Endothelial cell of umbilical vein (primary cell): ENCODE measurements around the gene CNKSR3. TPM values are rescaled to one million over a fixed set of nuclear protein-coding genes. Genes with fewer than 3 reads are reported as not detected.

Experiments used
- BruUV-seq: library from RNA; stranded (reverse); fragments of 400-500 nt; replicated peaks from 2 replicates; lab custom pipeline; 2021; lab: Mats Ljungman, UMichigan
- CTCF ChIA-PET: fragments of 300-600, 350-600 bp; sonication (Branson Sonifier 250); formaldehyde crosslinking; loops from one replicate; lab custom pipeline; 2021; ENCODE audit warnings: antibody characterized with exemption, inconsistent platforms; lab: Charles Lee
- POLR2A ChIA-PET: fragments of 300-600, 350-600 bp; sonication (Branson Sonifier 250); formaldehyde crosslinking; loops from one replicate; lab custom pipeline; 2021; ENCODE audit warnings: antibody characterized with exemption, inconsistent platforms; lab: Charles Lee
- DNase-seq: peaks from one replicate; pipeline ENCODE4 v3.0.0-alpha.2; 2011; ENCODE audit warnings: low read depth, low spot score
- FAIRE-seq: peaks from 2 replicates; lab custom pipeline; 2011; peaks lifted over from hg19 to GRCh38; lab: Jason Lieb, UNC
- H2AFZ ChIP-seq: 2 replicates; pipeline ENCODE4 v1.6.0; 2012; ENCODE audit warnings: low read depth, low read length, control low read depth, inconsistent platforms
- H3K27ac ChIP-seq: 2 replicates; pipeline ENCODE4 v1.5.1; 2011; ENCODE audit warnings: low read depth, mild to moderate bottlenecking, control low read depth, low read length, moderate library complexity; ENCODE audit not compliant: insufficient read depth
- H3K27me3 ChIP-seq, 2 experiments: 2 replicates each; pipeline versions ENCODE4 v1.6.0 to v1.6.1; 2011; ENCODE audit warnings: low read length in 2 of 2, mixed read lengths in 1 of 2; ENCODE audit not compliant: control insufficient read depth in 2 of 2, insufficient read depth in 2 of 2
- H3K36me3 ChIP-seq, 2 experiments: 2 replicates in 1 of 2; 3 replicates in 1 of 2; pipeline ENCODE4 v1.5.1; 2011; ENCODE audit warnings: low read length in 2 of 2, mild to moderate bottlenecking in 1 of 2, moderate library complexity in 1 of 2; ENCODE audit not compliant: control insufficient read depth in 2 of 2, insufficient read depth in 2 of 2; ENCODE audit errors: extremely low read depth in 1 of 2
- H3K4me1 ChIP-seq: 3 replicates; pipeline ENCODE4 v1.5.1; 2011; ENCODE audit warnings: mild to moderate bottlenecking, low read length; ENCODE audit not compliant: control insufficient read depth, insufficient read depth; ENCODE audit errors: extremely low read depth
- H3K4me2 ChIP-seq: 2 replicates; pipeline ENCODE4 v1.6.1; 2011; ENCODE audit warnings: low read length, control low read depth, mixed read lengths; ENCODE audit not compliant: insufficient read depth
- H3K4me3 ChIP-seq, 3 experiments: fragments of 200-600 bp in 1 of 3; sonication (generic), shearing (Covaris generic) in 1 of 3; replicated peaks in 1 of 3; 2 replicates each; pipeline ENCODE4 v1.5.1; 2011 to 2016; ENCODE audit warnings: control low read depth in 3 of 3, low read length in 3 of 3, mild to moderate bottlenecking in 2 of 3, inconsistent platforms in 1 of 3, low read depth in 1 of 3, moderate library complexity in 1 of 3; ENCODE audit not compliant: insufficient read depth in 1 of 3
- H3K79me2 ChIP-seq: 2 replicates; pipeline ENCODE4 v1.6.0; 2012; ENCODE audit warnings: low read length, inconsistent platforms; ENCODE audit not compliant: control insufficient read depth, insufficient read depth
- H3K9ac ChIP-seq: replicated peaks from 2 replicates; pipeline ENCODE3; 2011; ENCODE audit warnings: low read length, control low read depth; ENCODE audit not compliant: insufficient read depth; ENCODE audit errors: extremely low read depth
- H3K9me1 ChIP-seq: replicated peaks from 3 replicates; pipeline ENCODE4 v1.6.0; 2011; ENCODE audit warnings: mild to moderate bottlenecking, low read length; ENCODE audit not compliant: control insufficient read depth, insufficient read depth; ENCODE audit errors: extremely low read depth
- H3K9me3 ChIP-seq: replicated peaks from 2 replicates; pipeline ENCODE4 v1.5.1; 2012; ENCODE audit warnings: low read length, inconsistent platforms; ENCODE audit not compliant: control insufficient read depth, insufficient read depth
- H4K20me1 ChIP-seq: replicated peaks from 2 replicates; pipeline ENCODE3; 2011; ENCODE audit warnings: mild to moderate bottlenecking, low read length; ENCODE audit not compliant: control insufficient read depth, insufficient read depth; ENCODE audit errors: extremely low read depth
- EZH2 ChIP-seq: IDR thresholded peaks from 2 replicates; pipeline ENCODE4 v1.6.1; 2012; ENCODE audit warnings: borderline replicate concordance, low read depth, mild to moderate bottlenecking, moderate library complexity, low read length, inconsistent platforms; ENCODE audit not compliant: severe bottlenecking
- FOS ChIP-seq: IDR thresholded peaks from 2 replicates; pipeline ENCODE4 v1.6.1; 2011; ENCODE audit warnings: mild to moderate bottlenecking, low read length, moderate library complexity, borderline replicate concordance; ENCODE audit not compliant: insufficient read depth
- GATA2 ChIP-seq: IDR thresholded peaks from 2 replicates; pipeline ENCODE4 v1.7.0; 2011; ENCODE audit warnings: low read depth, mild to moderate bottlenecking, moderate library complexity, mixed read lengths, low read length; ENCODE audit not compliant: insufficient read length, insufficient read depth
- JUN ChIP-seq: IDR thresholded peaks from 2 replicates; pipeline ENCODE4 v1.6.1; 2011; ENCODE audit warnings: borderline replicate concordance, low read depth; ENCODE audit not compliant: insufficient read length, insufficient read depth
- MYC ChIP-seq: IDR thresholded peaks from one replicate; pipeline ENCODE4 v1.6.1; 2011; ENCODE audit warnings: mild to moderate bottlenecking, low read depth, low read length
- POLR2A ChIP-seq: IDR thresholded peaks from 2 replicates; pipeline ENCODE4 v1.6.1; 2012; ENCODE audit warnings: low read depth, mild to moderate bottlenecking, control low read depth, low read length
- POLR2AphosphoS5 ChIP-seq: IDR thresholded peaks from 2 replicates; pipeline ENCODE4 v1.6.1; 2012; ENCODE audit warnings: low read depth, mild to moderate bottlenecking, control low read depth, low read length, moderate library complexity; ENCODE audit not compliant: insufficient read depth
- dilution Hi-C: fragments of 300-500 bp; cut with MboI; formaldehyde crosslinking; loops from one replicate; pipeline ENCODE4 v1.15.0; 2019; ENCODE audit warnings: low sequenced_read_pairs; ENCODE audit not compliant: extremely low pct_ligation_motif_present
- intact Hi-C: fragments of 100-400 bp; cut with micrococcal nuclease; formaldehyde crosslinking; loops from one replicate; pipeline ENCODE4 v1.10.0; 2022
- polyA plus RNA-seq, 4 experiments: library from polyadenylated mRNA; depleted of rRNA in 3 of 4; stranded (reverse) in 3 of 4; unstranded in 1 of 4; fragments of >200 nt; gene quantifications; 2 replicates each; pipeline versions ENCODE4 v1.2.1 to v1.2.3, GENCODE V29; 2011 to 2012; ENCODE audit warnings: missing spikeins in 1 of 4
- total RNA-seq: library from RNA; stranded (reverse); gene quantifications from 2 replicates; pipeline ENCODE4 v1.2.3, GENCODE V29; 2021
- TF ChIP-seq, protein P1 (sequence below): IDR thresholded peaks from 2 replicates; pipeline ENCODE4 v1.6.1; 2011; ENCODE audit not compliant: insufficient read depth, insufficient read length
- TF ChIP-seq, protein P2 (sequence below), 2 donors: IDR thresholded peaks; 1 replicate in 1 of 2; 2 replicates in 1 of 2; pipeline ENCODE4 v1.5.1; 2011; ENCODE audit warnings: low read length in 2 of 2, mild to moderate bottlenecking in 2 of 2, moderate library complexity in 2 of 2, control low read depth in 1 of 2, inconsistent platforms in 1 of 2, low read depth in 1 of 2; ENCODE audit not compliant: insufficient read depth in 1 of 2; ENCODE audit errors: extremely low read depth in 1 of 2

The CNKSR3 gene
- total and polyA plus RNA-seq, 2 donors (not counting 3 experiments of a cell fraction or from before 2014, with no cell fraction given): 2.3 to 15.6 TPM

DNA sequence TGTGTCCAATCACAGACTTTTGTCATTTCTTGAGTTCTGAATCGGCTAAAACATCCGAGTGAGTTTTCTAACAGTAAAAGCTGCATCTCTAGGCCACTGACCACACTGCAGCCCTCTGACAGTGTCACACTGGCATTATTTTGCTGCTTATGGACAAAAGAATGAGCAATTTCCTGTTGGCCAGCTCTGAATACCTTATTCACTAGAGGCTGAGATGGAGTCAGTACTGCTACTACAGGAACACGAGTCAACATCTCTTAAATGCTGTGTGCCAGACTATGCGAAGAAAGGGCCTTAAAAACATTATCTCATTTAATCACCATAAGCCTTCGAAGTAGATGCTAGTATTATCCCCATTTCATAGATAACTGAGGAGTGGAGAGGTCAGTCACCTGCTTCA, 111.4 kb downstream of the CNKSR3 start:
- FAIRE-seq: peak; percentile 98
- H3K36me3 ChIP-seq: no peaks in the 10 kb centered on the region
- POLR2A ChIA-PET: interaction anchor here (0.7 to 1.6 kb wide), 3 partner anchors 92 to 111 kb away, joined by 3 to 6 read pairs (median 5); partner anchors contain the start of gene CNKSR3
- no peak for TF ChIP-seq POLR2A
- TF ChIP-seq GATA2: no peak
- peak; percentile 65 for TF ChIP-seq FOS
- TF ChIP-seq, protein P1, sequence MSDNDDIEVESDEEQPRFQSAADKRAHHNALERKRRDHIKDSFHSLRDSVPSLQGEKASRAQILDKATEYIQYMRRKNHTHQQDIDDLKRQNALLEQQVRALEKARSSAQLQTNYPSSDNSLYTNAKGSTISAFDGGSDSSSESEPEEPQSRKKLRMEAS: no peak
- TF ChIP-seq, protein P2, sequence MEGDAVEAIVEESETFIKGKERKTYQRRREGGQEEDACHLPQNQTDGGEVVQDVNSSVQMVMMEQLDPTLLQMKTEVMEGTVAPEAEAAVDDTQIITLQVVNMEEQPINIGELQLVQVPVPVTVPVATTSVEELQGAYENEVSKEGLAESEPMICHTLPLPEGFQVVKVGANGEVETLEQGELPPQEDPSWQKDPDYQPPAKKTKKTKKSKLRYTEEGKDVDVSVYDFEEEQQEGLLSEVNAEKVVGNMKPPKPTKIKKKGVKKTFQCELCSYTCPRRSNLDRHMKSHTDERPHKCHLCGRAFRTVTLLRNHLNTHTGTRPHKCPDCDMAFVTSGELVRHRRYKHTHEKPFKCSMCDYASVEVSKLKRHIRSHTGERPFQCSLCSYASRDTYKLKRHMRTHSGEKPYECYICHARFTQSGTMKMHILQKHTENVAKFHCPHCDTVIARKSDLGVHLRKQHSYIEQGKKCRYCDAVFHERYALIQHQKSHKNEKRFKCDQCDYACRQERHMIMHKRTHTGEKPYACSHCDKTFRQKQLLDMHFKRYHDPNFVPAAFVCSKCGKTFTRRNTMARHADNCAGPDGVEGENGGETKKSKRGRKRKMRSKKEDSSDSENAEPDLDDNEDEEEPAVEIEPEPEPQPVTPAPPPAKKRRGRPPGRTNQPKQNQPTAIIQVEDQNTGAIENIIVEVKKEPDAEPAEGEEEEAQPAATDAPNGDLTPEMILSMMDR (IDR thresholded peaks at IDR 0.05; ENCODE audit: extremely low read depth in 1 of 2, insufficient read depth in 1 of 2, low read depth in 1 of 2, low read length in 2 of 2): no peak
- no peak for TF ChIP-seq EZH2
- TF ChIP-seq POLR2AphosphoS5: peak; percentile 35
- no peak for TF ChIP-seq MYC
- TF ChIP-seq JUN: peak; percentile 68
- no peaks in the 10 kb centered on the region for H3K27me3 ChIP-seq
- intact Hi-C loops (loop anchor here (1.0 to 5.0 kb wide), 3 partner anchors 12 to 263 kb away; no protein-coding TSS in a partner anchor), dilution Hi-C loops (no loop called here)
- peak overlapping the region; percentile 35 for H2AFZ ChIP-seq
- peaks cover 16% of the 10 kb centered on the region for H3K4me1 ChIP-seq
- no peaks in the 10 kb centered on the region for H3K79me2 ChIP-seq
- H3K4me2 ChIP-seq: peak overlapping the region; percentile 63
- DNase-seq: peak; percentile 89
- H4K20me1 ChIP-seq: no peaks in the 10 kb centered on the region
- peak overlapping the region; percentile 93 for H3K27ac ChIP-seq
- H3K9ac ChIP-seq: peak overlapping the region; percentile 71
- H3K9me1 ChIP-seq: no peaks in the 10 kb centered on the region
- CTCF ChIA-PET: interaction anchor here (0.7 to 1.9 kb wide), 8 partner anchors 11 to 277 kb away, joined by 3 to 7 read pairs (median 4); no protein-coding TSS in a partner anchor
- no peaks in the 10 kb centered on the region for H3K9me3 ChIP-seq
- BruUV-seq: no TSS peak
- H3K4me3 ChIP-seq: no peak overlapping the region
